Measurements from ENCODE around the gene TEX14.
"Not testable (repeated sequence)": the region's sequence is repeated elsewhere in the genome, so short reads cannot be mapped to it uniquely, and the experiment has no call there.

Gene TEX14

DNA sequence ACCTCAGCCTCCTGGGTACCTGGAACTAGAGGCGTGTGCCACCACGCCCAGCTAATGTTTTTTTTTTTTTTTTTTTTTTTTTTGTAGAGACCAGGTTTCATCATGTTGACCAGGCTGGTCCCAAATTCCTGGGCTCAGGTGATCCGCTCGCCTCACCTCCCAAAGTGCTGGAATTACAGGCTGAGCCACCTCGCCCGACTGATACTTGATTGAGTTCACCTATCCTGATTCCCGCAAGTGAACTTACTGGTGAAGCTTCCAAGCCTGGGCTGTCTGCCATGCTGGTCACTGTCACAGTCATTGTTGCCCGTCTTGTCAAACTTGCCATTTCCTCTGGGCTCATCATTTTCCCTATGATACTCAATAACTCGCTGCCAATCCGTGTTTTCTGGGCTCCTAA, 106.3 kb downstream of the TEX14 start:
- H3K36me3 ChIP-seq (ENCODE audit: control insufficient read depth, insufficient read depth, low read length): no peaks in the 10 kb centered on the region
- no peak overlapping the region for H3K4me3 ChIP-seq (ENCODE audit: insufficient read depth, low read depth, low read length)
- WGBS, 2 experiments: 89 to 90% methylated on average over 10 of the region's 10 CpGs
- H3K27me3 ChIP-seq (ENCODE audit: control insufficient read depth, insufficient read depth, low read length, poor library complexity, severe bottlenecking): no peaks in the 10 kb centered on the region
- H3K4me1 ChIP-seq (ENCODE audit: control insufficient read depth, insufficient read depth, low read length): no peaks in the 10 kb centered on the region
- H3K27ac ChIP-seq (ENCODE audit: insufficient read depth, low read depth, low read length, poor library complexity, severe bottlenecking): no peak overlapping the region
- H3K9me3 ChIP-seq (ENCODE audit: control insufficient read depth, low read length): no peaks in the 10 kb centered on the region

DNA sequence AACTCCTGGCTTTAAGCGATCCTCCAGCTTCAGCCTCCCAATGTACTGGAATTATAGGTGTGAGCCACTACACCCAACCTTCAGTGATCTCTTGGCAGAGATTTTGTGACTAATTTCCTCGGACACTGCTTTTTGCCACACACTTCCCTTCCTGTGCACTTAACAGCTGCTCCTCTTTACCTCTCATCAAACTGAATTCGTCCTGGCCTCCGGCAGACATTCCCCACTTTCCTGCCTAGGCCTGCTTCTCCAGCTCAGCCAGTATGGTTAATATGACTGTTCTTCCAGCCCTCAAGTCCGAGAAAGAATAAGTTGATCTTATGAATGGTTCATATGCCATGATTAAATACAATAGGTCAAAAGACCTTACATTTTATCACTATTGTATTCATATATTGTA, 108.4 kb downstream of the TEX14 start:
- Histone ChIP-seq H3K9me3 (ENCODE audit: control insufficient read depth, low read length) (no peaks in the 10 kb centered on the region), H3K27ac (ENCODE audit: insufficient read depth, low read depth, low read length, poor library complexity, severe bottlenecking) (no peak overlapping the region), H3K4me1 (ENCODE audit: control insufficient read depth, insufficient read depth, low read length) (no peaks in the 10 kb centered on the region), H3K4me3 (ENCODE audit: insufficient read depth, low read depth, low read length) (no peak overlapping the region), H3K27me3 (ENCODE audit: control insufficient read depth, insufficient read depth, low read length, poor library complexity, severe bottlenecking) (no peaks in the 10 kb centered on the region), H3K36me3 (ENCODE audit: control insufficient read depth, insufficient read depth, low read length) (no peaks in the 10 kb centered on the region)
- 92 to 94% methylated on average over 4 to 5 of the region's 5 CpGs for WGBS, 2 experiments

DNA sequence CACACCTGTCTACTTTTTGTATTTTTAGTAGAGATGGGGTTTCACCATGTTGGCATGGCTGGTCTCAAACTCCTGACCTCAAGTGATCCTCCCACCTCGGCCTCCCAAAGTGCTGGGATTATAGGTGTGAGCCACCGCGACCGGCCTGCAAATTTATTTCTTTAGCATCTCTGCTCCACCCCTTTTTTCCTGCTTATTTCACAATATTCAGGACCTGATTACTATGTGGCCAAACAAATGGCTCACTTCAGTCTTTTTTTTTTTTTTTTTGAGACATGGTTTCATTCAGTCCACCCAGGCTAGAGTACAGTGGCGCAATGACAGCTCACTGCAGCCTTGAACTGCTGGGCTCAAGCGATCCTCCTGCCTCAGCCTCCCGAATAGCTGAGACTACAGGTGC, 109.1 kb downstream of the TEX14 start:
- H3K9me3 ChIP-seq (ENCODE audit: control insufficient read depth, low read length); H3K27me3 ChIP-seq (ENCODE audit: control insufficient read depth, insufficient read depth, low read length, poor library complexity, severe bottlenecking); H3K27ac ChIP-seq (ENCODE audit: insufficient read depth, low read depth, low read length, poor library complexity, severe bottlenecking); H3K36me3 ChIP-seq (ENCODE audit: control insufficient read depth, insufficient read depth, low read length); H3K4me1 ChIP-seq (ENCODE audit: control insufficient read depth, insufficient read depth, low read length); H3K4me3 ChIP-seq (ENCODE audit: insufficient read depth, low read depth, low read length): not testable (repeated sequence)
- WGBS, 2 experiments: 94 to 96% methylated on average over 7 of the region's 7 CpGs

DNA sequence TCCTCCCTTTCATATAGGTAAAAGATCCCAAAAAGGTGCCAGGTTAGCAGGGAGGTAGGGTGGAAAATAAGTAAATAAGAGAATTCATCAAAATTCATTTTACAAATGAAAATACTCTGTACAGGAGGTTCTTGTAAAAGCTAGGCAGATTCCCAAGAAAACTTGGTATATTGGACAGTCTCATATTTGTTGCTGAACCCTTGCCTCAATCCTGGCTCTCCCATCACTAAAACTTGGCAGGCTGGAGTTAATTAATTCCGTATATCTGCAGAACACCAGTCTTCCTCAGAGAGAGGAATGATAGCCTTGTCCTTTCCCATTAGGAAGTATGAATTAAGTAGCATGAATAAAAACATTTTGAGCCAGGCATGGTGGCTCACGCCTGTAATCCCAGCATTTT, 111.2 kb downstream of the TEX14 start:
- Histone ChIP-seq H3K36me3 (ENCODE audit: control insufficient read depth, insufficient read depth, low read length) (no peaks in the 10 kb centered on the region), H3K27ac (ENCODE audit: insufficient read depth, low read depth, low read length, poor library complexity, severe bottlenecking) (no peak overlapping the region), H3K4me1 (ENCODE audit: control insufficient read depth, insufficient read depth, low read length) (no peaks in the 10 kb centered on the region), H3K27me3 (ENCODE audit: control insufficient read depth, insufficient read depth, low read length, poor library complexity, severe bottlenecking) (no peaks in the 10 kb centered on the region), H3K4me3 (ENCODE audit: insufficient read depth, low read depth, low read length) (no peak overlapping the region), H3K9me3 (ENCODE audit: control insufficient read depth, low read length) (no peaks in the 10 kb centered on the region)
- 95 to 98% methylated on average over 2 of the region's 2 CpGs for WGBS, 2 experiments

DNA sequence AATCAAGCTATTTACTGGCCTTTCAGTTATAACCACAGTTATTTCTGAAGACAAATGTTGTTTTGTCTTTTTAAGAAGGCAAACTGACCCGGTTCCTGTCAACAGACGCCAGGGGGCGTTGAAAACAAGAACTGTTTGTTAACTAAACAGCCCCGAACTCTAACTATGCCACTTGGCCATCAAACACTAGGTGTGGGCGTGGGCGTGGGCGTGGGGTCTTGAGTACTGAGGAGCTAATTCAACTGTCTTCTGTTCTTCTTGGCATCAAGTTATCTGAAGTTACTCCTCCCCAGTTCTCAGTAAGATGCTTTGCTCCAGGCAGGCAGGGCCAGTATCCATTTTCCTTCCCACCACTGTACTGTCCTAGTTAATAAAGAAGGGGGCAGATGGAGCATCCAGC, 114.1 kb downstream of the TEX14 start:
- no peak overlapping the region for H3K4me3 ChIP-seq (ENCODE audit: insufficient read depth, low read depth, low read length)
- H3K36me3 ChIP-seq (ENCODE audit: control insufficient read depth, insufficient read depth, low read length): no peaks in the 10 kb centered on the region
- no peaks in the 10 kb centered on the region for H3K9me3 ChIP-seq (ENCODE audit: control insufficient read depth, low read length)
- no peaks in the 10 kb centered on the region for H3K4me1 ChIP-seq (ENCODE audit: control insufficient read depth, insufficient read depth, low read length)
- H3K27ac ChIP-seq (ENCODE audit: insufficient read depth, low read depth, low read length, poor library complexity, severe bottlenecking): no peak overlapping the region
- H3K27me3 ChIP-seq (ENCODE audit: control insufficient read depth, insufficient read depth, low read length, poor library complexity, severe bottlenecking): no peaks in the 10 kb centered on the region
- WGBS, 2 experiments: 20 to 21% methylated on average over 7 of the region's 7 CpGs

DNA sequence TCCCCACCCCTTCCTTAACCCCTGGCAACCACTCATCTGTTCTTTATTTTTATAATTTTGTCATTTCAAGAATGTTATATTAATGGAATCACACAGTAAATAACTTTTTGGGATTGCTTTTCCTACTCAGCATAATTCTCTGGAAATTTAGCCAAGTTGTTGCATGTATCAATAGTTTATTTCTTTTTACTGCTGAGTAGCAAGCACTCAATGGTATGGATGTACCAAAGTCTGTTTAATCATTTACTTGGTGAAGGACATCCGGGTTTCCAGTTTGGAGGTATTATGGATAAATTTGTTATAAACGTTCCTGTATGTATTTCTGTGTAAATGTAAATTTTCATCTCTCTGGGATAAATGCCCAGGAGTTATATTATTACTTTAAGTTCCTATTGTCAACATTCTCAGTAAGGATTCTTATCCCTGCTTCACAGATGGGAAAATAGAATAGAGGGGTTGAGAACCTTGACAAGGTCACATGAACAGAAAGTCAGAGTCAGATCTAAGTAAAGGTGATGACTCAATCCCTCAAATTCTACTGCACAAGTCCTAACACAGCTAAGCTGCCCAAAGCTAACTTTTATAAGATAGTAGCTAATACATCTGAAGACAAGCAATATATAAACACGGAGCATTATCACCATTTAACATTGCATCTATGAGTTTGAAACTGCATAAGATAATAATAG, 115.0 kb downstream of the TEX14 start:
- WGBS, 2 experiments: 51 to 56% methylated on average over 2 to 3 of the region's 3 CpGs

DNA sequence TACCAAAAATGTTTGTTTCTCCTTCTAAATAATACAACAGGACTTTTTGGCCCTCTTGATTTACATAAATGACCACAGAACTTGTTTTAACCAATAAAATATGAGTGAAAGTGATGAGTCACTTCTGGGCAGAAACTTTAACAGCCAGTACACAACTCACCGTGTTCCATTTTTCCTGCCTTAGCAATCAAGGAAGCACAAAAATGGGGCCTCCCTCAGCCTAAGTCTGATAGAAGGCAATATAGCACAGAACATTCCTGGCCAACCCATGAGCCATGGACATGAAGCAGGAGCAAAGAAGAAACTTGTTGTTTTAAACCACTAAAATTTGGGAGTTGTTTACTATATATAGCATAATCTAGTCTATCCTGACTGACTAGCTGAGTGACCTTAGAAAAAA, 116.3 kb downstream of the TEX14 start:
- WGBS, 2 experiments: 95 to 100% methylated on average over 1 of the region's 1 CpG
- H3K36me3 ChIP-seq (ENCODE audit: control insufficient read depth, insufficient read depth, low read length): no peaks in the 10 kb centered on the region
- H3K27ac ChIP-seq (ENCODE audit: insufficient read depth, low read depth, low read length, poor library complexity, severe bottlenecking): no peak overlapping the region
- no peaks in the 10 kb centered on the region for H3K27me3 ChIP-seq (ENCODE audit: control insufficient read depth, insufficient read depth, low read length, poor library complexity, severe bottlenecking)
- H3K4me1 ChIP-seq (ENCODE audit: control insufficient read depth, insufficient read depth, low read length): no peaks in the 10 kb centered on the region
- no peaks in the 10 kb centered on the region for H3K9me3 ChIP-seq (ENCODE audit: control insufficient read depth, low read length)
- no peak overlapping the region for H3K4me3 ChIP-seq (ENCODE audit: insufficient read depth, low read depth, low read length)

More for the DNA sequence above, 115.0 kb downstream of the TEX14 start:
- no peak overlapping the region for H3K27ac ChIP-seq (ENCODE audit: insufficient read depth, low read depth, low read length, poor library complexity, severe bottlenecking)
- H3K4me3 ChIP-seq (ENCODE audit: insufficient read depth, low read depth, low read length): no peak overlapping the region
- H3K27me3 ChIP-seq (ENCODE audit: control insufficient read depth, insufficient read depth, low read length, poor library complexity, severe bottlenecking): no peaks in the 10 kb centered on the region
- no peaks in the 10 kb centered on the region for H3K9me3 ChIP-seq (ENCODE audit: control insufficient read depth, low read length)
- H3K36me3 ChIP-seq (ENCODE audit: control insufficient read depth, insufficient read depth, low read length): no peaks in the 10 kb centered on the region
- no peaks in the 10 kb centered on the region for H3K4me1 ChIP-seq (ENCODE audit: control insufficient read depth, insufficient read depth, low read length)

DNA sequence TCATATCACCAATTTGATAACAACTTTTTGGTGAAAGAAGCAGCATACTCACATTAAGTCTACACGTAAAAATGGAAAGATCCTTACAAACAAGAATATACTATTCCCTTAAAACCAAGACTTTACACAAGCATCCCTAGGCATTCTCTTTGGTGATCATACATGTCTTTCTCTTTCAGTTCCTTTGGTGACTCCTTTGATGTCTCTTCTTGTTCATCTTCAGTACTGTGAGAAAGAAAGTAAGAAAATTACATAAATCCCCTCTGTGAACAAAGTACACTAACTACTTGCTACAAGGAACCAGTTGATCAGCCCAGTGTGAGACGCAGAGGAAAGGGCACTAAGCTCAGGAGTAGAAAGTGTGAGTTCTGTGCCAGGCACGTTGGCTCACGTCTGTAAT, 117.8 kb downstream of the TEX14 start:
- Histone ChIP-seq H3K27me3 (ENCODE audit: control insufficient read depth, insufficient read depth, low read length, poor library complexity, severe bottlenecking) (no peaks in the 10 kb centered on the region), H3K9me3 (ENCODE audit: control insufficient read depth, low read length) (no peaks in the 10 kb centered on the region), H3K4me1 (ENCODE audit: control insufficient read depth, insufficient read depth, low read length) (no peaks in the 10 kb centered on the region), H3K36me3 (ENCODE audit: control insufficient read depth, insufficient read depth, low read length) (no peaks in the 10 kb centered on the region), H3K4me3 (ENCODE audit: insufficient read depth, low read depth, low read length) (no peak overlapping the region), H3K27ac (ENCODE audit: insufficient read depth, low read depth, low read length, poor library complexity, severe bottlenecking) (no peak overlapping the region)
- WGBS, 2 experiments: 92 to 93% methylated on average over 4 of the region's 4 CpGs

DNA sequence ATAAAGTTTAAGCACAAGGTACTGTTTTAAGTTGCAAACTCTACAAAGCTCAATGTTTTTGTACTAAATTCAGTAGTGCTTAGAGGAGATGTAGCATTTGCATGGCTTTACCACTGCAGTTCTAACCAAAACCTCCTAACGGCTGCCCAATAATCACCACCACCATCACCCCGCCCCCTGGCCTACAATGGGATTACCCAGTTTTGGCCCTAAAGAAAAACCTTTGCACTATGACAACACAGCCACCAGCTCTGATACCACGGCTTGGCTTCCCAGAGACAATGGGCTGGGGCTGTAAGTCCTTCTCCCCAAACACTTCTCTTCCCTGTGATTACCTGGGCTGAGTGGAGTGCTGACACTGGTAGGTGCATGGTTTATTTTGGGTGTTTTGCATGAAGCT, 119.0 kb downstream of the TEX14 start:
- Histone ChIP-seq H3K36me3 (ENCODE audit: control insufficient read depth, insufficient read depth, low read length) (no peaks in the 10 kb centered on the region), H3K9me3 (ENCODE audit: control insufficient read depth, low read length) (no peaks in the 10 kb centered on the region), H3K27ac (ENCODE audit: insufficient read depth, low read depth, low read length, poor library complexity, severe bottlenecking) (no peak overlapping the region), H3K4me1 (ENCODE audit: control insufficient read depth, insufficient read depth, low read length) (no peaks in the 10 kb centered on the region), H3K27me3 (ENCODE audit: control insufficient read depth, insufficient read depth, low read length, poor library complexity, severe bottlenecking) (no peaks in the 10 kb centered on the region), H3K4me3 (ENCODE audit: insufficient read depth, low read depth, low read length) (no peak overlapping the region)
- 80 to 83% methylated on average over 3 of the region's 3 CpGs for WGBS, 2 experiments

DNA sequence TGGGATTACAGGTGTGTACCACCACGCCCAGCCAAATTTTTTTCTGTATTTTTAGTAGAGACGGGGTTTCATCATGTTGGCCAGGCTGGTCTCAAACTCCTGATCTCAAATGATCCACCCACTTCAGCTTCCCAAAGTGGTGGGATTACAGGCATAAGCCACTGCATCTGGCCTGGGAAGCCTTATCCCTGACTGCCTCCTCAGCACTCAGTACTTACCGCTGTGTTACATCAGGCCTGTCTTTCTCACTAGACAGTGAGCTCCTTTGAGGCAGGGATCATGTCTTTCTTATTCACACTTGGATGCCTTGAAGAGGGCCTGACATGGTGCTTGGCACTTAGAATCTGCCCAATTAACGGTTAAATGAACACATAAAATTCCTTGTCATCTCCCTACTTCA, 121.1 kb downstream of the TEX14 start:
- Histone ChIP-seq H3K27me3 (ENCODE audit: control insufficient read depth, insufficient read depth, low read length, poor library complexity, severe bottlenecking) (no peaks in the 10 kb centered on the region), H3K36me3 (ENCODE audit: control insufficient read depth, insufficient read depth, low read length) (no peaks in the 10 kb centered on the region), H3K9me3 (ENCODE audit: control insufficient read depth, low read length) (no peaks in the 10 kb centered on the region), H3K4me3 (ENCODE audit: insufficient read depth, low read depth, low read length) (no peak overlapping the region), H3K4me1 (ENCODE audit: control insufficient read depth, insufficient read depth, low read length) (no peaks in the 10 kb centered on the region), H3K27ac (ENCODE audit: insufficient read depth, low read depth, low read length, poor library complexity, severe bottlenecking) (no peak overlapping the region)
- 89 to 96% methylated on average over 4 of the region's 4 CpGs for WGBS, 2 experiments

DNA sequence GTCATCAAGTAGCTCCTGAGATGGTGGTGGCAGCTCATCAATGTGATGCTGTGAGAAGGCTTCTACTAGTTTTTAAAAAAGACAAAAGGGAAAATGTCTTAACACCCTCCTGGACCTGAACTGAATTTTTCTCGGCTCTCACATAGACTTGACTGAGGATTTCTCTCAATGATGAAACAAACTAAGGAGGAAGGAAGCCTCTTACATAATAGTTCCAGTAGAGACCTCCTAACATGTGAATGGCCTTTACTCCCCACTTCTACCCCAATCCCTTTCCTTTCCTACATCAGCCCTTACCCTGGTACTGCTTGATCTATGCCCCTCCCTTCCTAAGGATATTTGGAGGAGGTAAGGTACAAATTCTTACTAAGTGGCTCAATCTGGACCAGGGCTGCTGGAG, 122.6 kb downstream of the TEX14 start:
- no peaks in the 10 kb centered on the region for H3K36me3 ChIP-seq (ENCODE audit: control insufficient read depth, insufficient read depth, low read length)
- no peaks in the 10 kb centered on the region for H3K4me1 ChIP-seq (ENCODE audit: control insufficient read depth, insufficient read depth, low read length)
- H3K9me3 ChIP-seq (ENCODE audit: control insufficient read depth, low read length): no peaks in the 10 kb centered on the region
- H3K27ac ChIP-seq (ENCODE audit: insufficient read depth, low read depth, low read length, poor library complexity, severe bottlenecking): no peak overlapping the region
- no peaks in the 10 kb centered on the region for H3K27me3 ChIP-seq (ENCODE audit: control insufficient read depth, insufficient read depth, low read length, poor library complexity, severe bottlenecking)
- 88 to 96% methylated on average over 1 of the region's 1 CpG for WGBS, 2 experiments
- H3K4me3 ChIP-seq (ENCODE audit: insufficient read depth, low read depth, low read length): no peak overlapping the region

Data from ectodermal cell (in vitro differentiated cells).